Stimulated activated CD8-positive, alpha-beta memory T cell treated with anti-CD3 and anti-CD28 coated beads, Interleukin-12 subunit alpha, Interleukin-12 subunit beta, amount 100 ng/mL, for 1 hour (primary cell): ENCODE data around the gene CCNY.
"Not testable (repeated sequence)": the region's sequence is repeated elsewhere in the genome, so short reads cannot be mapped to it uniquely, and the experiment has no call there.

Experiments used
- DNase-seq: peaks from one replicate; pipeline ENCODE4 v3.0.0-alpha.2; 2020; ENCODE audit warnings: low read depth

Gene CCNY

DNA sequence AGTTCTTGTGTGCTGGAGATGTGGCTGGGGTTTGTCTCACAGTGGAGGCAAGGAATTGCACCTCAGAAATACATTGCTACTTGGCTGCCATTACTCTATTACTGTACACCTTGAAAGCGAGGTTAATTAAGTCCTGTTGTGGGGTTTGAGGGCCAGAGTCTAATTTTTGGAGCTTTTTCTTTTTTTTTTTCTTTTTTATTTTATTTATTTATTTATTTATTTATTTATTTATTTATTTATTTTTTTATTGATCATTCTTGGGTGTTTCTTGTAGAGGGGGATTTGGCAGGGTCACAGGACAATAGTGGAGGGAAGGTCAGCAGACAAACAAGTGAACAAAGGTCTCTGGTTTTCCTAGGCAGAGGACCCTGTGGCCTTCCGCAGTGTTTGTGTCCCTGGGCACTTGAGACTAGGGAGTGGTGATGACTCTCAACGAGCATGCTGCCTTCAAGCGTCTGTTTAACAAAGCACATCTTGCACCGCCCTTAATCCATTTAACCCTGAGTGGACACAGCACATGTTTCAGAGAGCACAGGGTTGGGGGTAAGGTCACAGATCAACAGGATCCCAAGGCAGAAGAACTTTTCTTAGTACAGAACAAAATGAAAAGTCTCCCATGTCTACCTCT lies 69.8 kb downstream of the CCNY start:
- DNase-seq, result not testable (repeated sequence)

DNA sequence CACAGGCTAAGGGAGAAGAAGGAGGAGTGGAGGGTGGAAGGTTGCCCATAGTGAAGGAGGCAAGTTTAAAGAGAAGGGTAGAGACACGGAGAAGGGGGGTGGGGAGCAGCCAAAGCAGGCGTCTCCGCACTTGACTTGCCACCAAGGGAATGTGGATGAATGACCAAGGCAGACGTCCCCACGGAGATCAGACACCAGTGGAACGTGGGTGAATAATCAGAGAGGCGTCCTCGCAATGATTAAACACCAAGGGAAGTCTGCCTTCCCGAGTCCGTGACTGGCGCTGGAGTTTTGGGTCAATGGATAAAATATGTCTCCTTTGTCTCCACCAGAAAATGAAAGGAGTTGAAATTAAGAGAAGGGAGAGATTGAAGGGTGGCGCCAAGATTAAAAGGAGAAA lies 71.4 kb downstream of the CCNY start:
- not testable (repeated sequence) for DNase-seq

DNA sequence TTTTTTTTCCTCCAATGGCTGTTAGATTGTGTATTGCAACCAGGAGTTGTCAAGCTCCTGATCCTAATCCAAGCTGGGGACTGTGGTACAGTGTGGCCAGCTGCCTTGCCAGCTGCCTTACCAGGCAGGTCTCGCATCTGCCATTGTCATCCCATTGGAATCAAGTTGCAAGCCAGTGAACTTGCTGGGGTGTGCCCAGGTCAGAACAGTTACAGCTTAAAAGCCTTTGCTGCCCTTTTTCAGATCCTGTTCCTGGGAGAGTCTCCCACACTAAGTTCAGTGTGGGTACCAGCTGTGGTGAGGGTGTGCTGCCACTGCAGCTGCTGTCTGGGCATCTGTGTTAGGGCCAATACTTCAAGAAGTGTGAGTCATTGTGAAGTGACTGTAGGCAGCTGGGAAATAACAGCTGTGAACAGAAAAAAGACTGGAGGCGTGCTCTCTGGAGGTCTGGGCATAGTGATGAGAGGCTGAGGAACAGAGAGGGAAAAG lies 72.8 kb downstream of the CCNY start:
- DNase-seq, result no peak

DNA sequence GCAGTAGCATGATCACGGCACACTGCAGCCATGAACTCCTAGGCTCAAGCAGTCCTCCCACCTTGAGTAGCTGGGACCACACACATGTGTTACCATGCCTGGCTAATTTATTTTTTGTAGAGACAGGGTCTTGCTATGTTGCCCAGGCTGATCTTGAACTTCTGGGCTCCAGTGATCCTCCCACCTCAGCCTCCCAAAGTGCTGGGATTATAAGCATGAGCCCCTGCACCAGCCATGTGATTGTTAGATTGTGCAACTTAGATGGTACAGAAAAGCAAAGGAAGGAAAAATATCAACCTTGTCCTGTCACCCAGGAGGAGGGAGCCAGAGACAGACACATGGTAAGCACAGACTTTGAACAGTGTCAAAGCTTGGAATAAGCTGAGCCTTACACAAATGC lies 73.5 kb downstream of the CCNY start:
- no peak for DNase-seq

DNA sequence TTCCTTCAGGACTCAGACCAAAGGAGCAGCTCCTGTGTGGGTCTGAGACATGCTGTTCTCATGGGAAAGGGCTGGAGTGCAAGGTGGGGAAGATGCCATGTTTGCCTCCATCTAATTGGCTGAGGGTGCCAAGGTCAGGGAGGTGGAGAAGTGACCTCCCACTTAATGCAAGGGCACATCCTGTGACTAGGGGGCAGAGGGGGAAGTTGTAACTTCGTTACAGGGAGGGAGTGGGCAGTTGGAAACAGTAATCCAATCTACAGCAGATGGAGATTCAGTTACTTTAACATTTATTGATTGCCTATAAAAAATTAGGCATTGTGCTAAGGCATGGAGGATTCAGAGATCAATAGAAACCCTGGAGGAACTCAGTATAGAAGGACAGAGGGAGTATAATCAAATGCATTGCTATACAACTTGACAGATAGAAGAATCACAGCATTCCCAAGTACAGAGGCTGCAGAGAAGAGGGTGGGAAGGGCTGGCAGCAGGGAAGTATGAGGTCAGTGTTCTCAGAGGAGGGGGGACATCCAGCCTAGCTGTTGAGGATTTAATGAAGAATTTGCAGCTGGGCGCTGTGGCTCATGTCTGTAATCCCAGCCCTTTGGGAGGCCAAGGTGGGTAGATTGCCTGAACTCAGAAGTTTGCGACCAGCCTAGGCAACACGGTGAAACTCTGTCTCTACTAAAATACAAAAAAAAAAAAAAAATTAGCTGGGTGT lies 75.9 kb downstream of the CCNY start:
- DNase-seq, result no peak

DNA sequence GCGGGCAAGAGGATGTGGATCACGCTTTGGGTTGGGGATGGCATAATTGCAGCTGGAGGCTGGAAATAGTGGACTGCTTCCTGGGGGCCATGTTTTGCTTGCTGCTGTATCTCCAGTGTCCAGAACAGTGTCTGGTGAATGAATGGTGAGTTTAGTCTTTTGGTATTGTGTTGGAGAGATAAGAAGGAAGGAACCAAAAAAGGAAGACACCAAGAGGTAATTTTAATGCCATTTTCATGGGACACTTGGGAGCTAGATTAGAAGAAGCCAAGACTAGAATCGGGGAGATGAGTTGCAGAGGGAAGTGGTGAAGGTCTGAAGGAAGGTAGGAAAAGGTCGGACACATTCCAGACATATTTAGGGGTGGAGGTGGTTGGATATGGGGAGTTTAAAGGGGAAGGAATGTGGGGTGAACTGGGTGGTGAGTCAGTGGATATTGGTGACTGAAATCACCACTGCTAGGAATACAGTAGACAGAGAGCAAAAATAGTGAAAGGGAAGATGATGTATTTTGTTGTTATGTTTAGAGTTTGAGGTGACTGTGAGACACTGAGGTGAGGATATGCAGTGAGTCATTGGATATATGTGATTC lies 76.7 kb downstream of the CCNY start:
- DNase-seq, result no peak

DNA sequence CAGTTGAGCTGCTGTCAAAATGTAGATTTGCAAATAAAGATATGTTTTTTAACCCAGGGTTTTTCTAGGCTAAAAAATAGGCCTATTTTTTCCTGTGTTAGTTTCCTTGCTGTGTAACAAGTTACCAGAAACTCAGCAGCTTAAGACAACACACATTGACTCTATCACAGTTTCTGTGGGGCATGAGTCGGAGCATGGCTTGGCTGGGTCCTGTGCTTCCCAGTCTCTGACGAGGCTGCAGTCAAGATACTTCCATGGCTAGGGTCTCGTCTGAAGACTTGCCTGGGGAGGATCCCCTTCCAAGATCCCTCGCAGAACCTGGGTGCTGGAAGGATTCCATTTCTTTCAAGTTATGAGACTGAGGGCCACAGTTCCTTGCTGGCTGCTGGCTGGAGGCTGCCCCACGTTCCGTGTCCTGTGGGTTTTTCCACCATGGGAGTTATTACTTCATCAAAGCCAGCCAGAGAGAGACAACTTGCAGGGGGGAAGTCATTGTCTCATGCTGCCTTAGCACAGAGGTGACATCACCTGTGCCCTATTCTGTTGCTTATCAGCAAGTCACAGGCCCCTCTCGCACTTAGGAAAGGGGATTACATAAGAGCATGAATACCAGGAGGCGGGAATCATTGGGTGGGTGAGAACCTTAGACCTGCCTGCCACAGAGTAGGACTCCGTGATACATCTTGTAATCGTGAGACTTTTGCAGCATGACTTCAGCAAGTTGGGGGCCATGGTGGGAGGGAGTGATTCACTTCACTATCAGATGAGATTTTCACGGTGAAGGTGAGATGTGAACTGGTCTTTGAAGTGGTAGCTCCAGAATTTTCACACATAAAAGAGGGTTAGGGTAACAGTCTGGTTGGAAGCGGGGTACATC lies 77.9 kb downstream of the CCNY start:
- DNase-seq, result no peak

DNA sequence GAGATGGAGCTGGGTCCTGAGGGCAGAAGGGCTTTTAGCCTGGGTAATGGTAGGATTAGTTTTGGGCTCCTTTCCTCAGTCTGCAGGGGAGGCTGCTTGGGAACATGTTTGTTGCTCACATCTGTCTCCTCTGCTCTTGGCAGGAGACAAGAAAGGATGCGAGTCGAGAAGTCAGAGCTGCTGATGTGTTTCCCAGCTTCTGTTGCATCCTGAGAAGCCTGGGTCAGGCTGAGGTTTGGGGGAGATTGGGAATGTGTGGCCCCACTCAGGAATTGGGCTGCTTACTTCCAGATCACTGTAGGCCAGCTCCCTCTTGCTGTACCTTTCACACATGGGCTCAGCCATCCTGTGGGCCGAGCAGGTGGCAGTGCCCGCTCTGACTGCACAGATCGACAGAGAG lies 79.2 kb downstream of the CCNY start:
- DNase-seq, result no peak

DNA sequence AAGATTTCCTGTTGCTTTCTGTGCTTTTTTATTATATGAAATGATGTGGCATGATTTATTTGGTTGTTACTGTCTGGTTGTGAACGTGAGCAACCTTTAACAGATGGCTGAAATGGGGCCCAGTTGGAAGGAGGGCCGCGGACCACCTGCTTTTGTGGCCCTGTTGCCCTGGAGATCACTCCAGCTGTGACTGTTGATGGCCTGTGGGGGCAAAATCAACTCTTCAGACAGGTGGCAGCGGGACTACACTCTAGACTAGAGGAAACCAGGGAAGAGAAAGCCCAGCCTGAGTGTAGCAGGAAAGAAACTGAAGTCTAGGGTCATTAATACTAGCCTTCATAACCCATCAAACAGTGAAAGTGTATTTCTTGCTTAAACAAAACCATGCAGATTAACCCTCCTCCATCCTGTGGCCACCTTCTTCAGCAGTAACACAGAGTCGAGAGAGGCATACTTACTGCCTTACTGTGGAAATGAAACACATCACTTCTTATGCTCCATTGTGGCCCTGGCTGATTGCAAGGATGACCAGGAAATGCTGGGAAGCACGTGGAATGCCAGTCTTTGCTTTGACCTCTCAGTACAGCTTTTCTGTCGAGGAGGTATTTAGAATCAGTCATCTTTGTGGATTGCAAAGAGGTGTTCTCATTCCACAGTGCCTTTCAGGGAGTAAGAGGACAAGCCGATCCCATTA lies 80.5 kb downstream of the CCNY start:
- no peak for DNase-seq

DNA sequence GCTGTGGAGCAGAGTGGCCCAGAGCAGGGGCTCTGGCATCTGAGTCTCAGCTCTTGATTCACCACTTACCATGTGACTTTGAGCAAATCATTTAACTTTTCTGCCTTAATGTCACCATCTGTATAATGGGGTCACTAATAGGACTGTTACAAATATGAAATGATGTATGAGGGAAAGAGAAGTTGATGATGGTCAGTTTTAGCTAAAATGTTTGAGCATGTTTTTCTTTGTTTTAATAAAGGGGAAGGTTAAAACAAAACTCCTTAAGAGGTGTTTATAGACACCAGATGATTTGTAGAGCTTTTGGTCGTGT lies 81.0 kb downstream of the CCNY start:
- DNase-seq, result no peak

DNA sequence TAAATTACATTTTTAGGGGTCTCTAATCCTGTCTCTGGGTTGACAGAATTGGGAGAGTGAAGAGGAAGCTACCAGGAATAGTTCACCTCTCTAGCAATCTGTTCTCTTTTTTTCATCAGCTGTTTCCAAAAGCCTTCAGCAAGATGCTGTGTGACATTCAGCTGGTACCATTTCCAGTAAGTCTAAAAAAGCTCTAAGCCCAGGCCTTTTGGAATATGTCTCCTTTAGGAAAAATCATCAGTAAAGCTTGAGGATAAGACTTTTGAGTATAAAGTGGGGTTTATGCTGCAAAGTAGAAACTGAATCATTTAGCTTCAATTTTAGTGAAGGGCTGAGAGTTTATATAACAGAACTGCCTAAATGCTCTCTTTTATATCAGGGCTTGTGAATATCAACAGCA lies 81.5 kb downstream of the CCNY start:
- DNase-seq, result no peak

DNA sequence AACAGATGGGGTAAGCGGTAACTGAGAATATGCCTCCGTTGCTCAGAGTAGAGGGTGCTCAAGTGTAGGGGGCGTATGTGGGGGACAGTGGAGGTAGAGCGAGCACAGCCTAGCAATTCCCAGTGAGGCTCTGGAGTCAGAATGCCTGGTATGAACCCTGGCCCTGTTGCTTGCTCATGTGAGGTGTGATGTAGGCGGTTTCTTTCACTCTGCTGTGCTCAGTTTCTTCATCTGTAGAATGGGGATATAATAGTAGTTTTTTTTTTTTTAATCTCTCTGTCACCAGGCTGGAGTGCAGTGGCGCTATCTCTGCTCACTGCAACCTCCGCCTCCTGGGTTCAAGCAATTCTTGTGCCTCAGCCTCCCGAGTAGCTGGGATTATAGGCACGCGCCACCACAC lies 82.3 kb downstream of the CCNY start:
- not testable (repeated sequence) for DNase-seq

DNA sequence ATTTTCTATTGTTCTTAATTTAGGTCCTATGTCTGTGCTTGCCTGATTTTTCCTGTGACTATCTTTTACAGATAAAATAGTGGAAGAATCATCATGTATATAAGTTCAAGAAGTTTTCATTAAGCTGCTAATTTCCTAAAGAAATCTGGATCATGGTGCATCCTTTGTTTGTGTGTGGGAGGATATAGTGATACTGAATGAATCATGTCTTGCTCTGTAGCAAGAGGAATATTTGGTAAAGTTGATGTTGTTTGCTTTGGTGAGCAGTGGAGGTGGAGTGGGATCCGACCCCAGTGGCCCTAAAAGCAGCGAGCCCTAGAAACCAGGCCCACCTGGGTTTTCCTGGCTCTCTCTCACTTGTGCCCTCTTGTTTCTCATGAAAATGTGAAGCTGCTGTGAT lies 83.7 kb downstream of the CCNY start:
- no peak for DNase-seq

DNA sequence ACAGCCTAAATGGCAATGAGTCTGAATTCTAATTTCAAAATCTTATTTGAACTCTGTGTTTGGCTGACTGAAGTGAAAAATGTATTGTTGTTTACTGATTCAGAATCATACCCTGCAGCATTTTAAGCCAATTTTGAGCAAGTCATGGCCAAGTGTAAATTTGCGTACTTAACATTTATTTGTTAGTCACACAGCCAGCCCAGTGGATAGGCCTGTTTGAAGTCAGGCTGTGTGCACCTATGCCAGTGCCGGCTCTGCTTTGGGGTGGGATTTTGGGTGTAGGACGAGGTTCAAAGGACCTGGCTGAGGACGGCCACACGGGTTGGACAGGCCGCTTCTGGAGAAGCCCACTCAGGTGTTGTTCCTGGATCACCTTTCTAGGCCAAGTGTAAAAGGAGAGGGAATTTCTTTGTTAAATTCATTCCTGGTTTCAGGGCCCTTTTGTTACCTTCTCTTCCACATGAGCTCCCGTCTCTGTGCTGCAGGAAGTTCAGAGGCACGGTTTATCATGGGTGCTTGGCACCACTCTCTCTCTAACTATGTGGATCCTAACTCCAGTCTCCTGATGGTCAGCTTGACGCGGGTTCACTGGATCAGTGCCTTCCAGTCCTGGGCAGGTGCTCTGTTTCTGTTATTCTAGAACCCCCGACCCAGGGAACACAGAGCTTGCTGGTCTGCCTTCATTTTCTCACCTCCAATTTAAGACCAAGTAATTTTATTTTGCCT lies 84.7 kb downstream of the CCNY start:
- DNase-seq, result no peak

DNA sequence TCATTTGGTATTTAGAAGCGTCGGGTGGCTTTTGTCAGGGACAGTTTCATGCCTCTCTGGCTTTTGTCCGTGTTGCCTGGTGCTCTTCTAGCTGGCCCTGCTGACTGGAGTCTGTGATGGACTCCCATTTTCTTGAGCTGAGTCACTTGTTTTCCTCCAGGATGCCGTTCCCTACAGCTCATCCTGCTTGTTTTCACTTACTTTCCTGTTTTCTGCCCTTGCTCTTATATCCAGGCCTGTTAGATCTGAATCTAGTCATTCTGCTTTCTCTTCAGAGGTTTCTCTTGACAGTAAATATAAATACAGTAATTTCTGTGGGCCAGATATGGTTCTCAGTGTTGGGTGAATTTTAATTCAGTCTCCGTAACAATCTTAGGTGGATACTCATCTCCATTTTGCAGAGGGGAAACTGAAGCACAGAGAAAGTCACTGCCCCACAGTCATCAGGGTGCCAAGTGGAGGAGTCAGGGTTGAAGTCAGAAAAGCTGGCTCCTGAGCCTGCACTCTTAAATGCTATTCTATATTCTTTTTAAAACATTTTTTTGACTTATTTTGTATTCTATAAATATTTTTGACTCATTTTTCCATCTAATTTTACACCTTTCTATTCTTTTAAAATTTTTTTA lies 85.4 kb downstream of the CCNY start:
- DNase-seq, result no peak

DNA sequence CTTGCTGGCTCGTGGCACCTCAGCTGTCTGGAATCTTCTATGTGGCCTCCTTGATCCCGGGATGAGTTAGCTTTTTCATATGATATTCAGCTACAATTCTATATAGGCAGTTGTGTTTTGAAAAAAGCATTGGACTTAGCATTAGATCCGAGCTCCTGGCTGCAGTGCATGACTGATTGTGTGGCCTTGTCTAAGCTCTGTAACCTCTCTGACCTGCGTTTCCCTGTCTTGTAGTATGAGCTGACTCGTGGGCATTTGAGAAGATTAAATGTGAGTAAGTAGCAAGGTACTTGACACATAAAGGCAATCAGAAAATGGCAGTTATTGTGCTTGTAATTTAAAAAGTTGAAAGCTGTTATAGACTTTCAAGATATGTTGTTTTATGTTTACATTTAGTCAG lies 85.9 kb downstream of the CCNY start:
- DNase-seq, result no peak

DNA sequence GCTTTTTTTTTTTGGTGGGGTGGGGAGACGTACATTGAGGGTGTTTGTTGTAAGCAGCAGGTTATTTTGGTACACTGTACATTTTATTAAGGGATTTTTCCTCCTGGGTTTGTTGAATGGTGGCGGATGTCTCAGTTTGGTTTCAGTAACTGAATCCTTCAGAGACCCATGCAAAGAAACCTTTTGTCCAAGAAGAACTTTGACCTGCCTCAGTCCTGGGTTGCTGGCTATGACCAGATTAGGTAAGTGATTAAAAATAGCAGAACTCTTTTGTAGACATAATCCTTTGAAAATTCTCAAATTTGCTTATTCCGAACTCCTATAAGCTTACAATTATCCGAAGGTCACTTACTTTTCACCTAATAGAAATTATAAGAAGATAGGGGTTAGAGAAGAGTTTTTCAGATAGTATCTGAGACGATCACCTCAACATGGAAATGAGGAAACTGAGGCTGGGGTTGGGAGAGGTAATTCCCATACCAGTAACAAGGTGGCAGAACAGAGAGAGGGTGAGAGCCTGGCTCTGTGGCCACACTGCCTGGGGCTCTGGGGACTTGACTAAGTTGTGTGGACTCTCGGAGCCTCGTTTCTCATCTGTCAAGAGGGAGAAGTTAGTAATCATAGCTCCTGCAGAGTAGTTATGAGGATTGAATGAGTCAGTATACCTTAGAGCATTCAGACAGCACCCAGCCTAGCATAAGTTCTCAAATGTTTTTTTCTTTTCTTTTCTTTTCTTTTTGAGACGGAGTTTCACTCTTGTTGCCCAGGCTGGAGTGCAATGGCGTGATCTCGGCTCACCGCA lies 87.4 kb downstream of the CCNY start:
- no peak for DNase-seq

DNA sequence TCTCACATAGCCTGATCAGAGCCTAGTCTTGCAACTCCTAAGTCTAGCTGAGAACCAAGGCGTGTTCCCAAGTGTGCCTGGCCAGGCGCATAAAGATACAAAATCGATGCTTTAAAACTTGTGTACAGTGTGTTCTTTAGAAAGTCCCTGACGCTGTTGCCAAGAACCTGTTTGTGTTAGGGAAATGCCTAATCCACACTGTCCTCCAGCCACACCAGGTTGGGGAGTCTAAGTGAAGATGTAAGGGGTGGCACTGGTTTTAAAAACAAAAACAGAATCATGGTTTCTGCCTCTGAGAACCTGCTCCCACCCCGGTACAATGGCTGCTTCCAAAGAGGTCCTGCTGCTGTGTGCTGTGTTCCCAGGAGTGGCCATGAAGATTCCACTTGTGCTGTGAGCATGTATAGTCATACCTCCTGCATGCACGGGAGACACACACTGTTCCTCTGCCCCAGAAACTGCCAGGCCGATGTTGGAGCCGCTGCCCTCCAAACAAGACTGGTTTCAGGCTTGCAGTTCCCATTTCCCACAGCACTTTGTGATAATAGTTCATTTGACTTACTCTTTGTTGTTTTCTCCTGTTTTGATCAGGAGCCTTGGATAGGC lies 88.5 kb downstream of the CCNY start:
- DNase-seq, result no peak

DNA sequence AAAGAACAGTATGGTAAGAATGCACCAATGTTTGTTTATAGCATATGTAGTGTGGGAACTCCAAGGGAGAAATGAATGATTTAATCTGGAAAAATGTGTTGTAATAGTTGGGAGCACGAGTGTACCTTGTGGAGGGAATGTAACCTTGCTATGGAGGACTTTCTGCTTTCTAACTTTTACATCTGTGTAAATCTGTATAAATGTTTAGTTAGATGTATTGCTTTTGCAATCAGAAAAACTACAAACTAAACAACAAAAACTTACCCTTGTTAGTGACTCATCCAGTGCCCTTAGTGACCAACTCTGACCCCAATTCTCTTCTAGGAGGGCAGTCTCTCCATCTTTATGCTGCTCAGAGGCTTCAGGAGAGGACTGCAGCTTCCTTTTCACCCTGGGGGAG lies 89.3 kb downstream of the CCNY start:
- DNase-seq, result no peak

DNA sequence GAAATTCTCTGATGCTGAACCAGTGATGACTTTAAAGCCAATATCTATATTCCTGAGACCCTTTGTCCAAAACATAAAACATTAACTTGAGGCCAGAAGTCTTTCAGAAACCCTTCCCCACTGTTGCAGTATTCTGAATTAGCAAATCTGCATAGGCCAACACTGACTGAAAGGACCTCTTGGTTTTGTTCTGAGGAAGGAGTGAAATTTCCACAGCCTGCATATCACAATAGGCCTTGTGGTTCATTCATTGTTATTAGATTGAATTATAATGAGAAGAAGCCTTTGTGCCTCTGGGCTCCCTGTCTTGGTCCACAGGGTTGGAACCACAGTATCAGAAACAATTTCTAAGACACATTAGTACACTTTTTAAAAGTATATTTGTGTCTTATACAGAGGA lies 90.3 kb downstream of the CCNY start:
- no peak for DNase-seq
